WI38 (cell line): Measurements from ENCODE around the gene CELSR1.

Source experiments
- H3K4me3 ChIP-seq: 2 replicates; pipeline ENCODE4 v1.5.1; 2011; ENCODE audit warnings: low read depth, mild to moderate bottlenecking, control low read depth, low read length
- TF ChIP-seq, protein P1 (sequence below): IDR thresholded peaks from 2 replicates; pipeline ENCODE4 v1.5.1; 2012; ENCODE audit warnings: low read depth, mild to moderate bottlenecking, control low read depth, low read length

Gene CELSR1

DNA sequence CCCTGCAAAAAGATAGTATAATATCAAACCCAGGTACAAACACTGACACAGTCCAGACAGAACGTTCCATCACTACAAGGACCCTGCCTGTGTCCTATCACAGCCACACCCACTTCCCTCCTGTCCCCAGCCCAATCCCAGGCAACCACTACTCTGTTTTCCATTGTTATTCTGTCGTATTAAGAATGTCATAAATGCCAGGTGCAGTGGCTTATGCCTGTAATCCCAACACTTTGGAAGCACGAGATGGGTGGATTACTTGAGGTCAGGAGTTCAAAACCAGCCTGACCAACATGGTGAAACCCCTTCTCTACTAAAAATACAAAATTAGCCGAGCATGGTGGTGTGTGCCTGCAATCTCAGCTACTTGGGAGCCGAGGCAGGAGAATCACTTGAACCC is 112.9 kb downstream of the CELSR1 start:
- H3K4me3 ChIP-seq: no peak overlapping the region
- TF ChIP-seq, protein P1, sequence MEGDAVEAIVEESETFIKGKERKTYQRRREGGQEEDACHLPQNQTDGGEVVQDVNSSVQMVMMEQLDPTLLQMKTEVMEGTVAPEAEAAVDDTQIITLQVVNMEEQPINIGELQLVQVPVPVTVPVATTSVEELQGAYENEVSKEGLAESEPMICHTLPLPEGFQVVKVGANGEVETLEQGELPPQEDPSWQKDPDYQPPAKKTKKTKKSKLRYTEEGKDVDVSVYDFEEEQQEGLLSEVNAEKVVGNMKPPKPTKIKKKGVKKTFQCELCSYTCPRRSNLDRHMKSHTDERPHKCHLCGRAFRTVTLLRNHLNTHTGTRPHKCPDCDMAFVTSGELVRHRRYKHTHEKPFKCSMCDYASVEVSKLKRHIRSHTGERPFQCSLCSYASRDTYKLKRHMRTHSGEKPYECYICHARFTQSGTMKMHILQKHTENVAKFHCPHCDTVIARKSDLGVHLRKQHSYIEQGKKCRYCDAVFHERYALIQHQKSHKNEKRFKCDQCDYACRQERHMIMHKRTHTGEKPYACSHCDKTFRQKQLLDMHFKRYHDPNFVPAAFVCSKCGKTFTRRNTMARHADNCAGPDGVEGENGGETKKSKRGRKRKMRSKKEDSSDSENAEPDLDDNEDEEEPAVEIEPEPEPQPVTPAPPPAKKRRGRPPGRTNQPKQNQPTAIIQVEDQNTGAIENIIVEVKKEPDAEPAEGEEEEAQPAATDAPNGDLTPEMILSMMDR: no peak

DNA sequence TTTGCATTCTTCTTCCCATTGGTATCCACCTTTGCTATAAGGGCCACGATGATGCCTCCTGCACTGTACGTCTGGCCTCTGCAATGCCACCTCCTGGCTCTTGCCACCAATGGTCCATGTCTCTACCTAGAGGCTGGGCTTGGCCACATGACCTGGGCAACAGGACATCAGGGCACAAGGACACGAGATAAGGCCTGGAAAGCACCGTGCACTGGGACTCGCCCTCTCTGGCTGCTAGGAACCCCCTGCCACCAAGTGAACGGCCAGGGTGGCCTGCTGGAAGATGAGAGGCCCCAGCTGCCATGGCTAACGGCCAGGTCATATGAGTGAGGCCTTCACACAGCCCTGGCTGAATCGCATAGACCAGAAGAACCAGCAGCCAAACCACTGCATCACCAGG is 114.5 kb downstream of the CELSR1 start:
- no peak overlapping the region for H3K4me3 ChIP-seq
- TF ChIP-seq, protein P1: no peak

DNA sequence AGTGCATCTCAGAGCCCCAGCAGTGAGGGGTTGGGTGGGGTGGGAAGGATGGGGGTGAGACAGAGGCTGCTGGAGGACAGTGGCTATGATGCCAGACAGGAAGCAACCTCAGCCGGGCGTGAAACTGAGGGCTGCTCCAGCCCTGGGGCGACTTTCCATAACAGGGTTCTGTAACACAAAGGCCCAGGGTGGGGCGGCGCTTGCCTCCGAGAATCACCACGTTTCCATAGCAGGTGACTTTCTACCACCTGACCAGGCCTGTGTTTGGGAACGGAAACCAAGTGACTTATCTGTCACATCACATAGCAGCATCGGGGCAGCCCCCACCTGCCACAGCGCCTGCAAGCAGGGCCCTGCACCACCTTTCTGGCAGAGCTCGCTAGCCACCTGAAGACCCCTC is 116.2 kb downstream of the CELSR1 start:
- TF ChIP-seq, protein P1: no peak
- no peak overlapping the region for H3K4me3 ChIP-seq

DNA sequence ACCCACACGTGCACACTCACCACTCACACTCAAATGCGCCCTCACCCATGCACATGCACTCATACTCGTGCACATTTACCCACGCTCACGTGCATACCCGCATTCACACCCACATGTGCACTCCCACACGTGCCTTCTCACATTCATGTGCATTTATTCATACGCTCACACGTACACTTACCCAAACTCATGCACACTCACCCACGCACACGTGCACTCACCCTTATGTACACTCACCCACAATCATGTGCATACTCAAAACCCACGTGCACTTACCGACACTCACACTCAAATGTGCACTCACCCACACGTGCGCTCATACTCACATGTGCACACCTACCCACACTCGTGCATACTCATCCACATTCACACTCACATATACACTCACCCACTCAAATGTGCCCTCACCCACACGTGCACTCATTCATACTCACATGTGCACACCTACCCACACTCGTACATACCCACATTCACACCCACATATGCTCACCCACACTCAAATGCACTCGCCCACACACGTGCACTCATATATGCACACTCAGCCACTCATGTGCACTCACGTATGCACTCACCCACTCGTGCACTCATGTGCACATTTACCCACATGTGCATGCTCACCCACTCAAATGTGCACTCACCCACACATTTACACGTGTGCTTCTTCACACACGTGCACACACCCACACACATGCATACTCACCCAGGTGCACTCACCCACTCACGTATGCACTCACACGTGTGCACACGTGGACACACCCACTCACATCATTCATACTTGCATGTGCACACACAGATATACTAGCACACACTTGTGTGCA is 117.5 kb downstream of the CELSR1 start:
- TF ChIP-seq, protein P1: no peak

DNA sequence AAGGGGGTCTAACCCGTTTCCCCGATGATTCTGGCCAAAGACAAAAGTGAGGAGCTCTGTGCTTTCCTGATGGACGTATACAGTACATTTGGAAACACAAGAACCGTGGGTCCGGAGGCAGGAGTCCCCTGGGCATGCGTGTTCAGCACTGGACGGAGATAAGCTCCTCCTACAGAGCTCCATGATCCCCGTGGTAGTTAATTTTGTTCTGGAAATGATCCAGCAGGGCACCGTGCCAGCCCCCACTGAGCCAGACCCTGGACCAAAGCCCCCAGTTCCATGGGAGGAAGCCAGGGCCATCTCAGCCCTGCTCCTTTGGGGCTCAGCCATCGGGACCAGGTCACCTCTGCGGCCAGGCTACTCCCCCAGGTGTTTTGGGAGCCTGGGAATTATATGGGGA is 118.6 kb downstream of the CELSR1 start:
- TF ChIP-seq, protein P1: no peak
- H3K4me3 ChIP-seq: no peak overlapping the region

More for the DNA sequence above, 117.5 kb downstream of the CELSR1 start:
- no peak overlapping the region for H3K4me3 ChIP-seq

DNA sequence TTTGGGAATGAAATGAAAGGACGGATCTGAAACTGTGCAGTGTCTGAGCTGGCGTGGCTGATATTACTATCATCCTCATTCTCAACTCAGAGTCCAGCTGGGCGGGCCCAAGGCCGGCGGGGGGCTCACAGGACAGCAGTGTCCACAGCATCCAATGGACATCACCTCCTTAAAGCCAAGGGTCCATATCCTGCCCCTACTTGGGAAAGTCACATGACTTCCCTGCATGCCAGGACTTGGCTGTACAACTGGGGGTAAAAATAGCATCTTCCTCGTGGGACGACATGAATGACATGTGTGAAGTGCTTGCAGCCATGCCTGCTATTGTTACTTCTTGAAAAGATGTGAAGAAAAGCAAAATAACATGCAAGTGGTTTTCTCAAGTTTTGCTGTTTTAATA is 119.7 kb downstream of the CELSR1 start:
- TF ChIP-seq, protein P1: no peak
- no peak overlapping the region for H3K4me3 ChIP-seq

DNA sequence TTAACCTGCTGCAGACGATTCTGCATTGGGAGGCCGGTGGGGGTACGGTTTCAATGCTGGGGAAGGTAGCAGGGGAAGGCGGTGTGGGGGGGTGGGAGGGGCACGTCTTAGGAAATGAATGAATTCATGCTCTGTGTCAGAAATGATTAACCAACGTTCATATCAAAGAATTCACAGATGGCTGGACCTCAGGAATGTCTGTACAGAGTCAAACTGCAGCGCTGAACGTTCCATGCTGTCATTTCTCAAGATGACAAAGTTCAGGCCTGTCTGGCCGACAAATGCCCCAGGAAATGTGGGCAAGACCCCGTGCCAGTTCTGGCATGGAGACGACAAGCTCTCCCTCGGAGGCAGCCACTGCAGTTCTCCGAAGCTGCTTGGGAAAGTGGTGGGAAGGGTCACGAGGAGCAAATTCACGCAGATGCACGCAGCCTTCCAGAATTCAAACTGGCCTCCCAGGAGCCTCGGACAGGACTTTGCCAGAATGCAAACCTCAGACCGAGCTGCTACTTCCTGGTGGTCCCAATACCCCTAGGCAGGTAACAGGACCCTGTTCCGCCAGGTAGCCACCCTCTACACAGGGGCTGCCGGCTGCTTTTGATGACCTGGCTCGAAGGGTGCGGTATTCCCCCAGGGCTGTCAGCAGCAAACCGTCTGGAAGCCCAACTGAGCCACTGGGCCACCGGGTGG is 120.4 kb downstream of the CELSR1 start:
- TF ChIP-seq, protein P1: no peak
- H3K4me3 ChIP-seq: no peak overlapping the region
